ENCODE results near the gene CEMIP2. TPM values are rescaled to one million over a fixed set of nuclear protein-coding genes. Genes with fewer than 3 reads are reported as not detected.
"Not testable (repeated sequence)": the region's sequence is repeated elsewhere in the genome, so short reads cannot be mapped to it uniquely, and the experiment has no call there.

CEMIP2 gene
- total and polyA plus RNA-seq, 7 donors, result 17.9 to 90.4 (median 28.8) TPM

GRCh38 chr9:71697882-71698281, 70.4 kb downstream of the CEMIP2 start:
- Histone ChIP-seq H3K36me3 (peaks cover 0 to 44% (median 3%) of the 10 kb centered on the region in 4 donors), H3K27me3 (no peaks in the 10 kb centered on the region), H3K9me3 (no peaks in the 10 kb centered on the region), H3K4me1 (no peaks in the 10 kb centered on the region), H3K27ac (no peak overlapping the region), H3K4me3 (no peak overlapping the region)
- DNase-seq, result no peak
- WGBS, 2 donors, result 94 to 95% methylated on average over 4 of the region's 4 CpGs
- intact Hi-C loops (cut with DNase I), result no loop called here
- no peak for TF ChIP-seq POLR2AphosphoS5 (IDR thresholded peaks at IDR 0.05)
- no peak for TF ChIP-seq CTCF (IDR thresholded peaks at IDR 0.05)
- no peak for TF ChIP-seq EP300 (IDR thresholded peaks at IDR 0.05)

- no peak for DNase-seq
- Histone ChIP-seq H3K9me3 (no peaks in the 10 kb centered on the region), H3K4me3 (no peak overlapping the region), H3K27me3 (no peaks in the 10 kb centered on the region), H3K4me1 (no peaks in the 10 kb centered on the region), H3K36me3 (peaks cover 0 to 37% (median 7%) of the 10 kb centered on the region in 4 donors), H3K27ac (no peak overlapping the region)
- WGBS, 2 donors, result 68 to 84% methylated on average over 4 of the region's 4 CpGs
- no peak for TF ChIP-seq CTCF (IDR thresholded peaks at IDR 0.05)
- TF ChIP-seq EP300 (IDR thresholded peaks at IDR 0.05), result no peak
- no peak for TF ChIP-seq POLR2A (IDR thresholded peaks at IDR 0.05)
- no peak for TF ChIP-seq POLR2AphosphoS5 (IDR thresholded peaks at IDR 0.05)
- intact Hi-C loops (cut with DNase I), result no loop called here
Observed at GRCh38 chr9:71694332-71694731, 74.0 kb downstream of the CEMIP2 start.

DNA sequence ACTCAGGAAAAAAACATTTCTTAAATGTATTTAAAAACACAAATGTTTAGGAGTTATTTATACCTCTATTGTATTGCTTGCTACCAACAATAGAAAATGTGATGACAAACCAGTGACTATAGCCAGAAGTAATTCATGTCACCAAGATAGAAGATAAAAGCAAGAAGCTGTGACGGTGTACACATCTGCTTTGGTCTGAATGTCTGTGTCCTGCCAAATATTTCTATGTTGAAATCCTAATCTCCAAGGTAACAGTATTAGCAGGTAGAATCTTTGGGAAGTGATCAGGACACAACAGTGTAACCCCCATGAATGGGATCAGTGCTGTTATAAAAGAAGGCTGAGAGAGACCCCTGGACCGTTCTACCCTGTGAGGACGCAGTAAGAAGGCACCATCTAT, 74.7 kb downstream of the CEMIP2 start:
- H3K4me1 ChIP-seq, result no peaks in the 10 kb centered on the region
- no peak overlapping the region for H3K4me3 ChIP-seq
- TF ChIP-seq POLR2A (IDR thresholded peaks at IDR 0.05), result no peak
- H3K27ac ChIP-seq, result no peak overlapping the region
- no peaks in the 10 kb centered on the region for H3K9me3 ChIP-seq
- DNase-seq, result no peak
- WGBS, 2 donors, result 98% methylated on average over 3 of the region's 3 CpGs
- no peaks in the 10 kb centered on the region for H3K27me3 ChIP-seq
- peaks cover 0 to 37% (median 7%) of the 10 kb centered on the region in 4 donors for H3K36me3 ChIP-seq
- intact Hi-C loops (cut with DNase I), result no loop called here

DNA sequence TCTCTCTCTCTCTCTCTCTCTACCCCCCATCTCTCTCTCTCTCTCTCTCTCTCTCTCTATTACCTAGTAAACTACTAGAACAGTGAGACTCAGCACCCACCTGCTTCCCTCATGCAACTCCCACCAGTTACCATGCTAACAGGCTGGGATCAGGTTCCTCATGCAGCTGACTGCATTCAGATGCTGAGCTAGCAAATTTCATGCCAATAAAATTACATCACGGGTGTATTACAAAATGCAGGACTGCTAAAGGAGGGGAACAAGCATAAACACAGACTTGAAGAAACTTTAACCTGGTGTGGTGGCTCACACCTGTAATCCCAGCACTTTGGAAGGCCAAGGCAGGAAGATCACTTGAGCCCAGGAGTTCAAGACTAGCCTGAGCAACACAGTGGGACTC, 76.0 kb downstream of the CEMIP2 start:
- H3K4me1 ChIP-seq, result no peaks in the 10 kb centered on the region
- no peak for DNase-seq
- WGBS, 2 donors, result 52 to 67% methylated on average over 1 of the region's 1 CpG
- no peaks in the 10 kb centered on the region for H3K27me3 ChIP-seq
- H3K27ac ChIP-seq, result no peak overlapping the region
- H3K9me3 ChIP-seq, result no peaks in the 10 kb centered on the region
- intact Hi-C loops (cut with DNase I), result no loop called here
- TF ChIP-seq POLR2AphosphoS5 (IDR thresholded peaks at IDR 0.05), result peak in 2 of 4 donors; percentile 24 to 33
- TF ChIP-seq CTCF (IDR thresholded peaks at IDR 0.05), result no peak
- no peak for TF ChIP-seq EP300 (IDR thresholded peaks at IDR 0.05)
- TF ChIP-seq POLR2A (IDR thresholded peaks at IDR 0.05), result no peak
- H3K36me3 ChIP-seq, result peaks cover 0 to 31% (median 7%) of the 10 kb centered on the region in 4 donors
- no peak overlapping the region for H3K4me3 ChIP-seq

DNA sequence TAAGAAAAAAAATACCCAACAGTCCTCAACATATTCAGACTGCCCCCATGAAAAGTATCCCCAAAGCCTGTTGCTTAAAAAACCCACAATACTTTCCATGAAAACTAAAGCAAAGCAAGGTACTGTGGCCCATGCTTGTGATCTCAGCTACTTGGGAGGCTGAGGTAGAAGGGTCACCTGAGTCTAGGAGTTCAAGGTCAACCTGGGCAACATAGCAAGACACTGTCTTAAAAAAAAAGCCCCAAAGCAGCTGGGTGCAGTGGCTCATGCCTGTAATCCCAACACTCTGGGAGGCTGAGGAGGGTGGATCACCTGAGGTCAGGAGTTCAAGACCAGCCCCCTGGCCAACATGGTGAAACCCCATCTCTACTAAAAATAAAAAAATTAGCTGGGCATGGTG, 76.7 kb downstream of the CEMIP2 start:
- H3K4me1 ChIP-seq; H3K9me3 ChIP-seq; DNase-seq; H3K27me3 ChIP-seq; intact Hi-C loops (cut with DNase I); H3K4me3 ChIP-seq: not testable (repeated sequence)
- H3K27ac ChIP-seq, result peak overlapping the region in 1 of 4 donors; percentile 3
- H3K36me3 ChIP-seq, result peaks cover 0 to 28% (median 7%) of the 10 kb centered on the region in 4 donors

DNA sequence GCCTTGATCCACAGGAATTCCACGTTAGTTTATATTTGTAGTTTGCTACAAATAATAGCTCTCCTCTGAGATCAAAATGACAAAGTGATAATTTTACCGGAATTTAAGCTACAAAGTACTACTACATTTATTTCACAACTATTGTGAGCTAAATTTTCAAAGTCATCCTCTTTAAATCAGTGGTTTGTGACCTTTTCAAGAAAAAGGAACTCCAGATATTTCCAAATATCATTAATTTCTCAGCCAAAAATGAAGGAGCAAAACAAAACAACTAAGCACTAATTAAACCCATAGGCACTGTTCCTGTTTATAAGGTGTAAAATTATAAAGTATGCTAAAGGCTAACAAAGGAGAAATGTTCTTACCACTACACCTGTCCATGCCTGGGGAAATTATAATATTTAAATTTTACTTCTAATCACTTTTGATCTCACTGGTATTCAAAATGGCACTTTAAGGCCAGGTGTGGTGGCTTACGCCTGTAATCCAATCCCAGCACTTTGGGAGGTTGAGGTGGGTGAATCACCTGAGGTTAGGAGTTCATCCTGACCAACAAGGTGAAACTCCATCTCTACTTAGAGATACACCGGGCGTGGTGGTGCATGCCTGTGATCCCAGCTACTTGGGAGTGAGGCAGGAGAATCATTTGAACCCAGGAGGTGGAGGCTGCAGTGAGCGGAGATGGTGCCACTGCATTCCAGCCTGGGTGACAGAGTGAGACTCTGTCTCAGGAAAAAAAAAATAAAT, 77.5 kb downstream of the CEMIP2 start:
- Histone ChIP-seq H3K27me3 (no peaks in the 10 kb centered on the region), H3K27ac (peak overlapping the region in 1 of 4 donors; percentile 3), H3K9me3 (no peaks in the 10 kb centered on the region), H3K4me1 (no peaks in the 10 kb centered on the region), H3K4me3 (no peak overlapping the region), H3K36me3 (peaks cover 0 to 26% (median 7%) of the 10 kb centered on the region in 4 donors)
- DNase-seq, result no peak
- no peak for TF ChIP-seq EP300 (IDR thresholded peaks at IDR 0.05)
- no peak for TF ChIP-seq POLR2AphosphoS5 (IDR thresholded peaks at IDR 0.05)
- no peak for TF ChIP-seq CTCF (IDR thresholded peaks at IDR 0.05)
- TF ChIP-seq POLR2A (IDR thresholded peaks at IDR 0.05), result no peak
- intact Hi-C loops (cut with DNase I), result no loop called here
- 88% methylated on average over 6 of the region's 6 CpGs for WGBS, 2 donors

All from sigmoid colon (tissue), 7 donors.